HFFc6 (cell line): ENCODE measurements around the gene NFIA. TPM values are rescaled to one million over a fixed set of nuclear protein-coding genes. Genes with fewer than 3 reads are reported as not detected.
"Not testable (repeated sequence)": the region's sequence is repeated elsewhere in the genome, so short reads cannot be mapped to it uniquely, and the experiment has no call there.

Experiments
- DNase-seq: peaks from one replicate; pipeline ENCODE4 v3.0.0-alpha.2; 2018
- H3K27ac Mint-ChIP-seq: 2 replicates; pipeline ENCODE4 v1.8.0; 2020; ENCODE audit warnings: mild to moderate bottlenecking, mixed read lengths
- H3K27me3 Mint-ChIP-seq: 2 replicates; pipeline ENCODE4 v1.8.0; 2021; ENCODE audit warnings: mild to moderate bottlenecking, moderate library complexity, mixed read lengths; ENCODE audit not compliant: insufficient read depth
- H3K36me3 Mint-ChIP-seq: 2 replicates; pipeline ENCODE4 v1.8.0; 2021; ENCODE audit warnings: low read depth, mixed read lengths
- H3K4me1 Mint-ChIP-seq: 2 replicates; pipeline ENCODE4 v1.8.0; 2020; ENCODE audit warnings: low read depth, mixed read lengths
- H3K4me3 Mint-ChIP-seq: 2 replicates; pipeline ENCODE4 v1.8.0; 2020; ENCODE audit warnings: mild to moderate bottlenecking, moderate library complexity, mixed read lengths
- H3K9me3 Mint-ChIP-seq: 2 replicates; pipeline ENCODE4 v1.8.0; 2020; ENCODE audit warnings: mild to moderate bottlenecking, mixed read lengths
- total RNA-seq, 6 experiments: library from RNA; stranded (reverse); fragmentation: NEBNext Ultra II Directional; extraction: Animal tissue kit (Norgen Biotek cat#: 25700); gene quantifications; 2 replicates in 1 of 6; 3 replicates in 5 of 6; pipeline ENCODE4 v1.2.3, GENCODE V29; 2021
- TF ChIP-seq, protein P1 (sequence below): fragments of 200-600 bp; sonication (generic); IDR thresholded peaks from 2 replicates; pipeline ENCODE4 v1.5.0; 2021; ENCODE audit warnings: antibody characterized with exemption, mild to moderate bottlenecking

The NFIA gene
- total RNA-seq, 6 experiments from 2014 or later = 8.5 to 11.3 (median 10.4) TPM

DNA sequence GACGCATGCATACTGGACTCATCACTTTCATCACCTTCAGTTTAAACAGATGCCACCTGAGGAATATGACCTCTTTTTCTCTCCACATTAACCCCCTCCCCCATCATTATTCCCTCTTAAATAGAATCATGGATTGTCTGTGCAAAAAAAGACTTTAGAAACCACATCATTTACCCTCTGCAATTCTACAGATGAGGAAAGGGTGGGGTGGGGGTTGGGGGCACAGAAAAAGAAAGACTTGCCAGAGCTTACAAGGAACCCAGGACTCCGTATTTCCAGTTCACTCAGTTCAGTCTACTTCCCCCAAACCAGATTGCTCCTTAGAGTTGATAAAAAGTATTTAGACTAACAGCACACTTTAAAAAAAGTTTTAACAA lies 26.2 kb upstream of the NFIA start:
- peaks cover 9% of the 10 kb centered on the region for H3K27me3 Mint-ChIP-seq
- no peak overlapping the region for H3K27ac Mint-ChIP-seq
- DNase-seq = no peak
- H3K36me3 Mint-ChIP-seq = no peaks in the 10 kb centered on the region
- peaks cover 32% of the 10 kb centered on the region for H3K4me1 Mint-ChIP-seq
- peak overlapping the region; percentile 96 for H3K4me3 Mint-ChIP-seq
- H3K9me3 Mint-ChIP-seq = no peaks in the 10 kb centered on the region
- TF ChIP-seq, protein P1, sequence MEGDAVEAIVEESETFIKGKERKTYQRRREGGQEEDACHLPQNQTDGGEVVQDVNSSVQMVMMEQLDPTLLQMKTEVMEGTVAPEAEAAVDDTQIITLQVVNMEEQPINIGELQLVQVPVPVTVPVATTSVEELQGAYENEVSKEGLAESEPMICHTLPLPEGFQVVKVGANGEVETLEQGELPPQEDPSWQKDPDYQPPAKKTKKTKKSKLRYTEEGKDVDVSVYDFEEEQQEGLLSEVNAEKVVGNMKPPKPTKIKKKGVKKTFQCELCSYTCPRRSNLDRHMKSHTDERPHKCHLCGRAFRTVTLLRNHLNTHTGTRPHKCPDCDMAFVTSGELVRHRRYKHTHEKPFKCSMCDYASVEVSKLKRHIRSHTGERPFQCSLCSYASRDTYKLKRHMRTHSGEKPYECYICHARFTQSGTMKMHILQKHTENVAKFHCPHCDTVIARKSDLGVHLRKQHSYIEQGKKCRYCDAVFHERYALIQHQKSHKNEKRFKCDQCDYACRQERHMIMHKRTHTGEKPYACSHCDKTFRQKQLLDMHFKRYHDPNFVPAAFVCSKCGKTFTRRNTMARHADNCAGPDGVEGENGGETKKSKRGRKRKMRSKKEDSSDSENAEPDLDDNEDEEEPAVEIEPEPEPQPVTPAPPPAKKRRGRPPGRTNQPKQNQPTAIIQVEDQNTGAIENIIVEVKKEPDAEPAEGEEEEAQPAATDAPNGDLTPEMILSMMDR = no peak

DNA sequence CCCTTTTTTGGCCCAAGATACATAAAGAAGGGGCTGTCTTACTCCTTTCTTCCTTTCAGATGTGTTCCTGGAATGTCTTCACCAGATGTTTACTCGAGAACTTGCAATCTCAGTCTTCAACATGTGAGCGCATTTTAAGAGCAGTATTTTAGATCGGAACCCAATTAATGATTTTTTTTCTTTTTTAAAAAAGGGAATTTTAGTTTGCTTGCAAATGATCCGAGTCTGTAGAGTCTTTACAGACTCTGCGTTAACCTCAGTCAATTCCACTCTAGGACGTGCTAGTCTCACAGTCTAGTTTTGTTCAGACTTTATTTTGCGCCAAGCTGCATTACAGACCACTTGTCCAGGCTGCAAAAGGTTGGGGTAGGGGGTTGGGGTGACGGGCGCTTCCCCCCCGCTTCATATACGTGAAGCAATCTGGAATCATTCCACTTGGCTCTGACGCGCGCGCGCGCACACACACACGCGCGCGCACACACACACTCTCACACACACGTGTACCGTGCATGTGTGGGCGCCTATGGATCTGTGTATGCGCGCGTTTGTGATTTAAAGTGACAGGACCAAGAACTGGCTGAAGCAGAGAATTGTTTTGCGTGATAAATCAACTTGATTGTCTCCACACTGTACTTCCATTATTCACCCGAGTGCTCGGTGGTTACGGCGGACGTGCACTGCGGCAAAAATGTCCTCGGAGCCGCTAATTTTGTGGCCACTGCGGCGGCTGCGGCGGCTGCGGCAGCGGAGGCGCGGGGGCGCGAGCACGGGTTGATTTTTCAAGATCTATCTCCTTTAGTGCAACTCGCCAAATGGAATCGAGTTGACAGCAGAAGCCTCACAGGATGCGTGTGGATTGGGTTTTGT lies 25.6 kb upstream of the NFIA start:
- Mint-ChIP-seq H3K4me1 (peaks cover 30% of the 10 kb centered on the region), H3K4me3 (peak overlapping the region; percentile 96), H3K9me3 (no peaks in the 10 kb centered on the region), H3K36me3 (no peaks in the 10 kb centered on the region), H3K27me3 (peaks cover 6% of the 10 kb centered on the region), H3K27ac (peak overlapping the region; percentile 44)
- DNase-seq = peak; percentile 15
- TF ChIP-seq, protein P1 = no peak

DNA sequence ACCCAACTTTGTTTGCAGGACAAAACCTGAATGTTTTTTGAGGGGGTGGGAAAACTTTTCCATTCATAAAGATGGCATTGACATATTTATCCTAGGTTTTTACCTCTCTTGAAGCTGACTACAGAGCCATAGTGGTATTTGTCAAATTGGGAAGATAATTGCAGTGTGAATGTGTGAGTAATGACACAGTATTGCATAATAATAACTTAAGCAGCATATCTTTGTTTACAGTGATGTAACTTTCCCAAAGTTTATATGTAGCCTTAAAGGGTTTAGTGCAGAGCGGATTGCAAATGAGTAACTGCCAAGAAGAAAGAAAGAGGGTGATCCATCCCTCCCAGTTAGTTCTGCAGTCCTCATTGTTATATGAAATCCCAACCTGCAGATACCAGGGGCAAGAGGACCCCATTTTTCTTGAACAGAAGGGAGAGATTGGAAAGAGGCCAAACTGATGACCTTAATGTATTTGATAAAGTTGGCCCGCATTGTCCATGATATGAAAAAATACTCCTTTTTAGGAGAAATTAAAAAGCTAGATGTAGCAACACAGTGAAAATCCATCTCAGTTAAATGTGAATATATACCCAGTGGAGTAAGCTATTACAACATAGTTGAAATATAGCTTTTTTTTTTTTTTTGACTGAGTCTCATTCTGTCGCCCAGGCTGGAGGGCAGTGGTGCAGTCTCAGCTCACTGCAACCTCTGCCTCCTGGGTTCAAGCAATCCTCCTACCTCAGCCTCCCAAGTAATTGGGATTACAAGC lies 23.7 kb upstream of the NFIA start:
- Mint-ChIP-seq H3K27me3 (no peaks in the 10 kb centered on the region), H3K27ac (no peak overlapping the region), H3K4me1 (peaks cover 21% of the 10 kb centered on the region), H3K9me3 (no peaks in the 10 kb centered on the region), H3K4me3 (no peak overlapping the region), H3K36me3 (no peaks in the 10 kb centered on the region)
- DNase-seq = peak; percentile 25
- TF ChIP-seq, protein P1 = no peak

DNA sequence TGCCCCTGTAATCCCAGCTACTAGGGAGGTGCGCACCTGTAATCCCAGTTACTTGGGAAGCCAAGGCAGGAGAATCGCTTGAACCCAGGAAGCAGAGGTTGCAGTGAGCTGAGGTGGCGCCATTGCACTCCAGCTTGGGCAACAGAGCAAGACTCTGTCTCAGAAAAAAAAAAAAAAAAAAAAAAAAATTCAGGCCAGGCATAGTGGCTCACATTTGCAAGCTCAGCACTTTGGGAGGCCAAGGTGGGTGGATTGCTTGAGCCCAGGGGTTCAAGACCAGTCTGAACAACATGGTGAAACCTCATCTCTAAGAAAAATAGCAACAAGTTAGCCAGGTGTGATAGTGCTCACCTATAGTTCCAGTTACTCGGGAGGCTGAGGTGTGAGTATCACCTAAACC lies 20.8 kb upstream of the NFIA start:
- not testable (repeated sequence) for H3K4me3 Mint-ChIP-seq, H3K36me3 Mint-ChIP-seq, H3K27ac Mint-ChIP-seq, H3K27me3 Mint-ChIP-seq, H3K9me3 Mint-ChIP-seq, DNase-seq
- peaks cover 15% of the 10 kb centered on the region for H3K4me1 Mint-ChIP-seq

DNA sequence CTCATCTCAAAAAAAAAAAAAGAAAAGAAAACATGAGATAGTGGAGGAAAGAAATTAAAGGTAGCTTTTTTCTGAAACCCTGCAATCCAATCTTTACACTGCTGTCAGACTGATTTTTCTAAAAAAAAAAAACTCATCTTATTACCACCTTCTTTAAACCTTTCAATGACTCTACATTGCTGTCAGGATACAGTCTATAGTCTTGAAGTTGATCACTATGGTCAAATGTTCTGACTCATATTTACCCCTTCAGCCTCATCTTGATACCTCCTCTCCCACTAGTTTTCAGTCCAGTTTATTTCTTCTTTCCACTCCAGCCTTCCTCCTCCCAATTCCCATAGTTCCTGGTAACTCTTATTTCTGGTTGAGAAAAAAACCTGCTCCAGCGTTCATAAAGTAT lies 17.7 kb upstream of the NFIA start:
- no peak for DNase-seq
- no peaks in the 10 kb centered on the region for H3K4me1 Mint-ChIP-seq
- H3K27ac Mint-ChIP-seq = no peak overlapping the region
- H3K27me3 Mint-ChIP-seq = peaks cover 3% of the 10 kb centered on the region
- H3K36me3 Mint-ChIP-seq = no peaks in the 10 kb centered on the region
- H3K9me3 Mint-ChIP-seq = no peaks in the 10 kb centered on the region
- no peak overlapping the region for H3K4me3 Mint-ChIP-seq
- TF ChIP-seq, protein P1 = no peak
